Measurements from ENCODE around the gene CACNA1E.

Gene CACNA1E

GRCh38 chr1:181746224-181746623 is 262.9 kb downstream of the CACNA1E start:
- DNase-seq (ENCODE audit: low spot score in 2 of 2) (no peak), ATAC-seq (no peak)
- H3K4me3 Mint-ChIP-seq = no peak overlapping the region
- H3K36me3 Mint-ChIP-seq = no peaks in the 10 kb centered on the region
- no peak overlapping the region for H3K27ac Mint-ChIP-seq
- no peaks in the 10 kb centered on the region for H3K9me3 Mint-ChIP-seq
- H3K4me1 Mint-ChIP-seq = no peaks in the 10 kb centered on the region

GRCh38 chr1:181748013-181748412 is 264.7 kb downstream of the CACNA1E start:
- ATAC-seq = no peak
- Mint-ChIP-seq H3K27ac (no peak overlapping the region), H3K36me3 (no peaks in the 10 kb centered on the region), H3K4me3 (no peak overlapping the region), H3K4me1 (no peaks in the 10 kb centered on the region), H3K9me3 (no peaks in the 10 kb centered on the region)
- no peak for DNase-seq (ENCODE audit: low spot score in 2 of 2)

GRCh38 chr1:181754103-181754502 is 270.8 kb downstream of the CACNA1E start:
- Mint-ChIP-seq H3K27ac (no peak overlapping the region), H3K36me3 (no peaks in the 10 kb centered on the region), H3K4me3 (no peak overlapping the region), H3K4me1 (no peaks in the 10 kb centered on the region), H3K9me3 (no peaks in the 10 kb centered on the region)
- no peak for DNase-seq (ENCODE audit: low spot score in 2 of 2)
- ATAC-seq = no peak

- Mint-ChIP-seq H3K4me1 (no peaks in the 10 kb centered on the region), H3K9me3 (no peaks in the 10 kb centered on the region), H3K27ac (no peak overlapping the region), H3K36me3 (no peaks in the 10 kb centered on the region), H3K4me3 (no peak overlapping the region)
- ATAC-seq (no peak), DNase-seq (ENCODE audit: low spot score in 2 of 2) (no peak)
Observed at GRCh38 chr1:181759481-181759880, 276.2 kb downstream of the CACNA1E start.

- Mint-ChIP-seq H3K9me3 (no peaks in the 10 kb centered on the region), H3K4me3 (no peak overlapping the region), H3K27ac (no peak overlapping the region), H3K4me1 (no peaks in the 10 kb centered on the region), H3K36me3 (no peaks in the 10 kb centered on the region)
- no peak for ATAC-seq
- no peak for DNase-seq (ENCODE audit: low spot score in 2 of 2)
Observed at GRCh38 chr1:181763736-181764135, 280.4 kb downstream of the CACNA1E start.

- no peak for ATAC-seq
- no peak for DNase-seq (ENCODE audit: low spot score in 2 of 2)
- no peaks in the 10 kb centered on the region for H3K4me1 Mint-ChIP-seq
Observed at GRCh38 chr1:181765451-181766026, 282.2 kb downstream of the CACNA1E start.

GRCh38 chr1:181767001-181767708 is 283.8 kb downstream of the CACNA1E start:
- DNase-seq (ENCODE audit: low spot score in 2 of 2) = no peak
- Mint-ChIP-seq H3K4me3 (no peak overlapping the region), H3K4me1 (no peaks in the 10 kb centered on the region), H3K27ac (no peak overlapping the region), H3K9me3 (no peaks in the 10 kb centered on the region), H3K36me3 (no peaks in the 10 kb centered on the region)
- ATAC-seq = no peak

More at GRCh38 chr1:181765451-181766026, 282.2 kb downstream of the CACNA1E start:
- no peaks in the 10 kb centered on the region for H3K9me3 Mint-ChIP-seq
- no peak overlapping the region for H3K27ac Mint-ChIP-seq
- no peaks in the 10 kb centered on the region for H3K36me3 Mint-ChIP-seq
- no peak overlapping the region for H3K4me3 Mint-ChIP-seq

GRCh38 chr1:181768211-181768929 is 285.1 kb downstream of the CACNA1E start:
- no peak overlapping the region for H3K4me3 Mint-ChIP-seq
- no peak for DNase-seq (ENCODE audit: low spot score in 2 of 2)
- no peaks in the 10 kb centered on the region for H3K36me3 Mint-ChIP-seq
- no peaks in the 10 kb centered on the region for H3K4me1 Mint-ChIP-seq
- ATAC-seq = no peak
- no peaks in the 10 kb centered on the region for H3K9me3 Mint-ChIP-seq
- H3K27ac Mint-ChIP-seq = no peak overlapping the region

GRCh38 chr1:181768930-181769280 is 285.6 kb downstream of the CACNA1E start:
- no peak overlapping the region for H3K4me3 Mint-ChIP-seq
- no peaks in the 10 kb centered on the region for H3K9me3 Mint-ChIP-seq
- DNase-seq (ENCODE audit: low spot score in 2 of 2) (no peak), ATAC-seq (no peak)
- H3K36me3 Mint-ChIP-seq = no peaks in the 10 kb centered on the region
- H3K4me1 Mint-ChIP-seq = no peaks in the 10 kb centered on the region
- no peak overlapping the region for H3K27ac Mint-ChIP-seq

- no peaks in the 10 kb centered on the region for H3K9me3 Mint-ChIP-seq
- no peaks in the 10 kb centered on the region for H3K4me1 Mint-ChIP-seq
- DNase-seq (ENCODE audit: low spot score in 2 of 2) (no peak), ATAC-seq (no peak)
- no peak overlapping the region for H3K4me3 Mint-ChIP-seq
- H3K27ac Mint-ChIP-seq = no peak overlapping the region
- no peaks in the 10 kb centered on the region for H3K36me3 Mint-ChIP-seq
Observed at GRCh38 chr1:181769846-181770245, 286.5 kb downstream of the CACNA1E start.

- no peaks in the 10 kb centered on the region for H3K36me3 Mint-ChIP-seq
- ATAC-seq (no peak), DNase-seq (ENCODE audit: low spot score in 2 of 2) (no peak)
- no peaks in the 10 kb centered on the region for H3K9me3 Mint-ChIP-seq
- H3K27ac Mint-ChIP-seq = no peak overlapping the region
- H3K4me3 Mint-ChIP-seq = no peak overlapping the region
- no peaks in the 10 kb centered on the region for H3K4me1 Mint-ChIP-seq
Observed at GRCh38 chr1:181772714-181773113, 289.4 kb downstream of the CACNA1E start.

GRCh38 chr1:181776044-181776443 is 292.7 kb downstream of the CACNA1E start:
- DNase-seq (ENCODE audit: low spot score in 2 of 2) = no peak
- H3K36me3 Mint-ChIP-seq = no peaks in the 10 kb centered on the region
- no peak overlapping the region for H3K27ac Mint-ChIP-seq

GRCh38 chr1:181777286-181777685 is 294.0 kb downstream of the CACNA1E start:
- Mint-ChIP-seq H3K4me1 (no peaks in the 10 kb centered on the region), H3K9me3 (no peaks in the 10 kb centered on the region), H3K36me3 (no peaks in the 10 kb centered on the region), H3K4me3 (no peak overlapping the region), H3K27ac (no peak overlapping the region)
- no peak for ATAC-seq
- no peak for DNase-seq (ENCODE audit: low spot score in 2 of 2)

More at GRCh38 chr1:181776044-181776443, 292.7 kb downstream of the CACNA1E start:
- Mint-ChIP-seq H3K4me3 (no peak overlapping the region), H3K9me3 (no peaks in the 10 kb centered on the region), H3K4me1 (no peaks in the 10 kb centered on the region)
- no peak for ATAC-seq

- no peaks in the 10 kb centered on the region for H3K9me3 Mint-ChIP-seq
- H3K4me1 Mint-ChIP-seq = no peaks in the 10 kb centered on the region
- no peak for DNase-seq (ENCODE audit: low spot score in 2 of 2)
- H3K4me3 Mint-ChIP-seq = no peak overlapping the region
- no peak overlapping the region for H3K27ac Mint-ChIP-seq
- no peak for ATAC-seq
- no peaks in the 10 kb centered on the region for H3K36me3 Mint-ChIP-seq
Observed at GRCh38 chr1:181777812-181778211, 294.5 kb downstream of the CACNA1E start.

- Mint-ChIP-seq H3K9me3 (no peaks in the 10 kb centered on the region), H3K4me3 (no peak overlapping the region), H3K27ac (no peak overlapping the region), H3K36me3 (no peaks in the 10 kb centered on the region), H3K4me1 (no peaks in the 10 kb centered on the region)
- DNase-seq (ENCODE audit: low spot score in 2 of 2) = no peak
- ATAC-seq = no peak
Observed at GRCh38 chr1:181778640-181779260, 295.4 kb downstream of the CACNA1E start.

- DNase-seq (ENCODE audit: low spot score in 2 of 2) (no peak), ATAC-seq (no peak)
- H3K4me1 Mint-ChIP-seq = no peaks in the 10 kb centered on the region
- H3K9me3 Mint-ChIP-seq = no peaks in the 10 kb centered on the region
- no peaks in the 10 kb centered on the region for H3K36me3 Mint-ChIP-seq
- no peak overlapping the region for H3K27ac Mint-ChIP-seq
- no peak overlapping the region for H3K4me3 Mint-ChIP-seq
Observed at GRCh38 chr1:181779343-181779742, 296.0 kb downstream of the CACNA1E start.
